OCI-LY7 (cell line): Measurements from ENCODE around the gene LAPTM5. TPM values are rescaled to one million over a fixed set of nuclear protein-coding genes. Genes with fewer than 3 reads are reported as not detected.

Source experiments
- BruUV-seq: library from RNA; stranded (reverse); fragments of 400-500 nt; replicated peaks from 2 replicates; lab custom pipeline; 2021; lab: Mats Ljungman, UMichigan
- CTCF ChIA-PET: fragments of 300-600 bp; sonication (Branson Sonifier 250); formaldehyde crosslinking; loops from one replicate; lab custom pipeline; 2022; ENCODE audit warnings: antibody characterized with exemption; ENCODE audit not compliant: unreplicated experiment; lab: Charles Lee
- POLR2A ChIA-PET: fragments of 300-600 bp; sonication (Branson Sonifier 250); formaldehyde crosslinking; loops from one replicate; lab custom pipeline; 2022; ENCODE audit warnings: antibody characterized with exemption; lab: Charles Lee
- DNase-seq: peaks from one replicate; pipeline ENCODE4 v3.0.0-alpha.2; 2015; ENCODE audit warnings: low spot score
- H2AFZ ChIP-seq: fragments of 200-600 bp; sonication (generic), shearing (Covaris generic); 2 replicates; pipeline ENCODE4 v1.6.1; 2014; ENCODE audit warnings: mild to moderate bottlenecking, antibody characterized with exemption, low read length, moderate library complexity
- H3K27ac ChIP-seq: fragments of 200-600 bp; sonication (generic); 2 replicates; pipeline ENCODE4 v1.5.1; 2014; ENCODE audit warnings: mixed run types, low read depth, mild to moderate bottlenecking, moderate library complexity, low read length, inconsistent platforms; ENCODE audit not compliant: poor library complexity, severe bottlenecking
- H3K36me3 ChIP-seq: fragments of 200-600 bp; sonication (generic); 2 replicates; pipeline ENCODE4 v1.6.1; 2014; ENCODE audit warnings: mild to moderate bottlenecking, antibody characterized with exemption, low read length, moderate library complexity, mixed read lengths; ENCODE audit not compliant: insufficient read depth
- H3K4me1 ChIP-seq: fragments of 200-600 bp; sonication (generic); 2 replicates; pipeline ENCODE4 v1.5.1; 2014; ENCODE audit warnings: mild to moderate bottlenecking, low read length; ENCODE audit not compliant: insufficient read depth, poor library complexity, severe bottlenecking
- H3K4me2 ChIP-seq: fragments of 200-600 bp; sonication (generic); 2 replicates; pipeline ENCODE4 v1.6.1; 2014; ENCODE audit warnings: mild to moderate bottlenecking, low read length
- H3K4me3 ChIP-seq: fragments of 200-600 bp; sonication (generic); 2 replicates; pipeline ENCODE4 v1.5.1; 2014; ENCODE audit warnings: mild to moderate bottlenecking, low read depth, low read length; ENCODE audit not compliant: poor library complexity, severe bottlenecking
- H3K79me2 ChIP-seq: fragments of 200-600 bp; sonication (generic); 2 replicates; pipeline ENCODE4 v1.6.1; 2016; ENCODE audit warnings: low read depth, mild to moderate bottlenecking, low read length, moderate library complexity, mixed read lengths; ENCODE audit not compliant: insufficient read depth
- H3K9me2 ChIP-seq: fragments of 200-600 bp; sonication (generic); 2 replicates; pipeline ENCODE4 v1.6.1; 2016; ENCODE audit warnings: mild to moderate bottlenecking, low read length, mixed read lengths; ENCODE audit not compliant: insufficient read depth
- H3K9me3 ChIP-seq: fragments of 200-600 bp; sonication (generic); 2 replicates; pipeline ENCODE4 v1.6.1; 2014; ENCODE audit warnings: mild to moderate bottlenecking, mixed run types, low read length, mixed read lengths
- H4K20me1 ChIP-seq: fragments of 200-600 bp; sonication (generic); 2 replicates; pipeline ENCODE4 v1.6.1; 2014; ENCODE audit warnings: mild to moderate bottlenecking, antibody characterized with exemption, low read length, moderate library complexity, mixed read lengths; ENCODE audit not compliant: insufficient read depth
- EZH2phosphoT487 ChIP-seq: fragments of 200-600 bp; sonication (generic); IDR thresholded peaks from 2 replicates; pipeline ENCODE4 v1.6.1; 2018; ENCODE audit warnings: low read depth, borderline replicate concordance, mild to moderate bottlenecking, mixed run types, antibody characterized with exemption, low read length, moderate library complexity, mixed read lengths
- intact Hi-C: fragments of 100-400 bp; cut with micrococcal nuclease; formaldehyde crosslinking; loops from one replicate; pipeline ENCODE4 v1.10.0; 2022; ENCODE audit not compliant: unreplicated experiment
- total RNA-seq, 2 experiments: library from RNA; depleted of rRNA in 1 of 2; stranded (reverse); fragments of >200 nt in 1 of 2; shearing (Covaris generic) in 1 of 2; gene quantifications; 2 replicates each; pipeline ENCODE4 v1.2.3, GENCODE V29; 2014 to 2022
- TF ChIP-seq, protein P1 (sequence below): fragments of 200-600 bp; sonication (generic); conservative IDR thresholded peaks from 2 replicates; pipeline ENCODE4 v1.5.1; 2014; ENCODE audit warnings: mild to moderate bottlenecking, antibody characterized with exemption, low read length, moderate library complexity, mixed read lengths

Gene LAPTM5
- total RNA-seq, 2 experiments from 2014 or later, result 113 to 137 TPM

DNA sequence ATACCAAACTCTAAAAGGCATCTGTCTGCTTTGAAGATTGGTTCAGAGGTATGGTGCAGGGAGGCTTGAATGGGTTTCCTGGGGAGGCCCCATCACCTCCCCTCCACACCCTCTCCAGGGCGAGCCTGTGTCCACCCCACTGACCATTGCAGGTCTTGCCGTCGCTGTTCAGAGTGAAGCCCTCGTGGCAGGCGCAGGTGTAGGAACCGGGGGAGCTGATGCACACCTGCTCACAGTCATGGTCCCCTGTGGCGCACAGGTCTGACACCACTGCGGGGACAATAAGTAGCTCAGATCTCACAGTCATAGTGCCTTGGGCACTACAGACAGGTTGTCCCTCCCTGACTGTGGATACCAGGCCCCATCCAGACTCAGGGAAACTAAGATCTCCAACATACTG lies 40.9 kb downstream of the LAPTM5 start:
- TF ChIP-seq, protein P1, sequence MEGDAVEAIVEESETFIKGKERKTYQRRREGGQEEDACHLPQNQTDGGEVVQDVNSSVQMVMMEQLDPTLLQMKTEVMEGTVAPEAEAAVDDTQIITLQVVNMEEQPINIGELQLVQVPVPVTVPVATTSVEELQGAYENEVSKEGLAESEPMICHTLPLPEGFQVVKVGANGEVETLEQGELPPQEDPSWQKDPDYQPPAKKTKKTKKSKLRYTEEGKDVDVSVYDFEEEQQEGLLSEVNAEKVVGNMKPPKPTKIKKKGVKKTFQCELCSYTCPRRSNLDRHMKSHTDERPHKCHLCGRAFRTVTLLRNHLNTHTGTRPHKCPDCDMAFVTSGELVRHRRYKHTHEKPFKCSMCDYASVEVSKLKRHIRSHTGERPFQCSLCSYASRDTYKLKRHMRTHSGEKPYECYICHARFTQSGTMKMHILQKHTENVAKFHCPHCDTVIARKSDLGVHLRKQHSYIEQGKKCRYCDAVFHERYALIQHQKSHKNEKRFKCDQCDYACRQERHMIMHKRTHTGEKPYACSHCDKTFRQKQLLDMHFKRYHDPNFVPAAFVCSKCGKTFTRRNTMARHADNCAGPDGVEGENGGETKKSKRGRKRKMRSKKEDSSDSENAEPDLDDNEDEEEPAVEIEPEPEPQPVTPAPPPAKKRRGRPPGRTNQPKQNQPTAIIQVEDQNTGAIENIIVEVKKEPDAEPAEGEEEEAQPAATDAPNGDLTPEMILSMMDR, result no peak
- TF ChIP-seq EZH2phosphoT487, result no peak
- peaks cover 10% of the 10 kb centered on the region; the same call in 1 of the 2 replicates for H3K9me3 ChIP-seq
- no peak overlapping the region for H3K4me2 ChIP-seq
- H2AFZ ChIP-seq, result no peak overlapping the region
- peaks cover 20% of the 10 kb centered on the region for H3K4me1 ChIP-seq
- H3K79me2 ChIP-seq, result no peaks in the 10 kb centered on the region
- H3K27ac ChIP-seq, result no peak overlapping the region
- ChIA-PET CTCF (interaction anchor here (0.6 kb wide), 1 partner anchor 67 kb away, joined by 3 read pairs; no protein-coding TSS in a partner anchor), POLR2A (no interaction called here)
- H3K36me3 ChIP-seq, result no peaks in the 10 kb centered on the region
- intact Hi-C loops, result no loop called here
- DNase-seq, result no peak
- no TSS peak for BruUV-seq
- no peaks in the 10 kb centered on the region for H3K9me2 ChIP-seq
- H4K20me1 ChIP-seq, result no peaks in the 10 kb centered on the region
- H3K4me3 ChIP-seq, result no peak overlapping the region

- Histone ChIP-seq H3K9me3 (peaks cover 10% of the 10 kb centered on the region; the same call in 1 of the 2 replicates), H3K4me3 (no peak overlapping the region), H3K9me2 (no peaks in the 10 kb centered on the region), H2AFZ (no peak overlapping the region), H3K27ac (no peak overlapping the region), H3K4me2 (no peak overlapping the region), H3K79me2 (no peaks in the 10 kb centered on the region), H3K36me3 (no peaks in the 10 kb centered on the region), H3K4me1 (peaks cover 17% of the 10 kb centered on the region), H4K20me1 (no peaks in the 10 kb centered on the region)
- no TSS peak for BruUV-seq
- intact Hi-C loops, result no loop called here
- DNase-seq, result no peak
- CTCF ChIA-PET, result no interaction called here
- TF ChIP-seq EZH2phosphoT487, result no peak
- TF ChIP-seq, protein P1, result no peak
- POLR2A ChIA-PET, result no interaction called here
Observed at GRCh38 chr1:30715886-30716285, 41.7 kb downstream of the LAPTM5 start.

- Histone ChIP-seq H3K79me2 (no peaks in the 10 kb centered on the region), H3K4me3 (no peak overlapping the region), H3K36me3 (no peaks in the 10 kb centered on the region), H2AFZ (no peak overlapping the region), H3K9me2 (no peaks in the 10 kb centered on the region), H3K27ac (no peak overlapping the region), H3K9me3 (peaks cover 10% of the 10 kb centered on the region; the same call in 1 of the 2 replicates), H3K4me1 (peaks cover 10% of the 10 kb centered on the region), H3K4me2 (no peak overlapping the region), H4K20me1 (no peaks in the 10 kb centered on the region)
- TF ChIP-seq, protein P1, result peak; percentile 72
- TF ChIP-seq EZH2phosphoT487, result no peak
- CTCF ChIA-PET, result no interaction called here
- no TSS peak for BruUV-seq
- intact Hi-C loops, result no loop called here
- DNase-seq, result no peak
- POLR2A ChIA-PET, result no interaction called here
Observed at GRCh38 chr1:30715216-30715615, 42.4 kb downstream of the LAPTM5 start.
